Activated CD8-positive, alpha-beta T cell treated with anti-CD3 and anti-CD28 coated beads for 36 hours (primary cell): ENCODE measurements around the gene MXD3. TPM values are rescaled to one million over a fixed set of nuclear protein-coding genes. Genes with fewer than 3 reads are reported as not detected.
"Not testable (repeated sequence)": the region's sequence is repeated elsewhere in the genome, so short reads cannot be mapped to it uniquely, and the experiment has no call there.

Experiments
- ATAC-seq: fragments of 200-7000 bp; cut with Tn5 transposase; one replicate; pipeline ENCODE4 v1.10.0; 2021; ENCODE audit warnings: mild to moderate bottlenecking, moderate library complexity
- CTCF ChIA-PET: fragments of 350-600 bp; sonication (Branson Sonifier 250); formaldehyde crosslinking; loops from one replicate; lab custom pipeline; 2021; ENCODE audit warnings: antibody characterized with exemption; lab: Charles Lee
- POLR2A ChIA-PET: fragments of 350-600 bp; sonication (Branson Sonifier 250); formaldehyde crosslinking; loops from one replicate; lab custom pipeline; 2021; ENCODE audit warnings: antibody characterized with exemption; lab: Charles Lee
- DNase-seq: peaks from one replicate; pipeline ENCODE4 v3.0.0-alpha.2; 2020
- H3K27ac Mint-ChIP-seq: one replicate; pipeline ENCODE4 v1.8.0; 2021; ENCODE audit warnings: mild to moderate bottlenecking, mixed read lengths
- H3K27me3 Mint-ChIP-seq: one replicate; pipeline ENCODE4 v1.8.0; 2021; ENCODE audit warnings: mixed read lengths
- H3K36me3 Mint-ChIP-seq: one replicate; pipeline ENCODE4 v1.8.0; 2021; ENCODE audit warnings: low read depth, mixed read lengths
- H3K4me1 Mint-ChIP-seq: one replicate; pipeline ENCODE4 v1.8.0; 2021; ENCODE audit warnings: low read depth, mixed read lengths
- H3K4me3 Mint-ChIP-seq: one replicate; pipeline ENCODE4 v1.8.0; 2021; ENCODE audit warnings: mild to moderate bottlenecking, moderate library complexity, mixed read lengths
- H3K9me3 Mint-ChIP-seq: one replicate; pipeline ENCODE4 v1.8.0; 2021; ENCODE audit warnings: mixed read lengths
- CTCF ChIP-seq: fragments of 200-600 bp; IDR thresholded peaks from one replicate; pipeline ENCODE4 v1.8.0; 2022; ENCODE audit warnings: antibody characterized with exemption, mild to moderate bottlenecking
- intact Hi-C: fragments of 100-400 bp; cut with micrococcal nuclease; formaldehyde crosslinking; loops from one replicate; pipeline ENCODE4 v1.10.0; 2022
- total RNA-seq, 2 experiments: library from RNA; stranded (reverse); gene quantifications; one replicate each; pipeline ENCODE4 v1.2.3, GENCODE V29; 2021

The MXD3 gene, protein sequence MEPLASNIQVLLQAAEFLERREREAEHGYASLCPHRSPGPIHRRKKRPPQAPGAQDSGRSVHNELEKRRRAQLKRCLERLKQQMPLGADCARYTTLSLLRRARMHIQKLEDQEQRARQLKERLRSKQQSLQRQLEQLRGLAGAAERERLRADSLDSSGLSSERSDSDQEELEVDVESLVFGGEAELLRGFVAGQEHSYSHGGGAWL
- total RNA-seq = 10 to 100 TPM; 19.3 to 25.1 TPM

DNA sequence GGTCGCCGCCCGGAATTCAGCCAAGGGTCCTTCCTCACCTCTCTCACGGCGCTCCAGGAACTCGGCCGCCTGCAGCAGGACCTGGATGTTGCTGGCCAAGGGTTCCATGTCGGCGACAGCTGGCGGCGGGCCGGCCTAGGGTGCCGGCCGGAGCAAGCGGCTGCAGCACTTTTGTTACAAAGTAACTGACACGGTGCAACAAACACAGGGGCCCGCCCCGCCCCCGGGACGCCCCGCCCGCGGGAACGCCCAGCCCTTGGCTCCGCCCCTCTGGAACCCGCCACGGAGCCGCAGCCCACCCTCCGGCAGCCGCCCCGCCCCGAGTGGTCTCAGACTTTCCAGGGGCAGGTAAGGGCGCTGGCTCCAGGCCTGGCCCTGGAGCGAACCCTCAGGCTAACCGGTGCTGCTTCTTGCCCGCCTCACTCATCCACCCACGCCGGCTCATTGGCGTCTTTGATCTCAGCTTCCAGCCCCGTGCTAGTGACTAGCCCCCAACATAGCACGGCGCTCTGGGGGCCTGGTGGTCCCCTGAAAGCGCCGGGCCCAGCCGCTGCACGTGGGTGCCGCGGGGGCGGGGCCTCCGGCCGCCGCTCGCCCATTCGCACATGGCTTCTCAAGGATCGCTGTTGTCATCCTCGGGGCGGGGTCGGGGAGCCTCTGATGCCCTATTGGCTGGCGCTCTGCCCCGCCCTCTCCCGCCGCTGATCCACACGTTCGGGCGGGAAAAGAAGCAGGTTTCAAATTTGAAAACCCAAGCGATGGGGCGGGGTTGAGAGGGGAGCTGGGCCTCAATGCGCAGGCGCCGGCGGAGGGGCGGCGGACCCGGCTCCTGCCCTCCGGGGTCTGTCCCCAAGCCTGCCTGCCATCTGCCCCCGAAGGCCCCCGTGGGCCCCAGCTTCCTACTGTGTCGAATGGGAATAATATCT, at the start of gene MXD3:
TSS of gene MXD3 (minus strand) at position 176 of the 926 bp plus-strand sequence. CDS start at position 108, 68 bp downstream.
- no peak for TF ChIP-seq CTCF
- H3K4me3 Mint-ChIP-seq = peak within 1 kb of the TSS; percentile 89
- H3K36me3 Mint-ChIP-seq = peaks cover 8% of the 10 kb centered on the region
- ATAC-seq (peak; percentile 87), DNase-seq (peak; percentile 100)
- POLR2A ChIA-PET = interaction anchor here (0.5 to 2.2 kb wide), 16 partner anchors 8 to 289 kb away, joined by 3 to 15 read pairs (median 4); partner anchors contain the start of genes GRK6, LMAN2, PRELID1 and RAB24
- peaks cover 26% of the 10 kb centered on the region for H3K4me1 Mint-ChIP-seq
- H3K27me3 Mint-ChIP-seq = no peaks in the 10 kb centered on the region
- intact Hi-C loops = loop anchor here (5.0 to 10.0 kb wide), 2 partner anchors 83 to 185 kb away; partner anchors contain the start of gene PDLIM7
- CTCF ChIA-PET = interaction anchor here (0.7 to 6.2 kb wide), 19 partner anchors 8 to 198 kb away, joined by 3 to 58 read pairs (median 4); partner anchors contain the start of genes PDLIM7, PFN3, PRELID1 and RAB24
- H3K9me3 Mint-ChIP-seq = no peaks in the 10 kb centered on the region
- peak within 1 kb of the TSS; percentile 91 for H3K27ac Mint-ChIP-seq

DNA sequence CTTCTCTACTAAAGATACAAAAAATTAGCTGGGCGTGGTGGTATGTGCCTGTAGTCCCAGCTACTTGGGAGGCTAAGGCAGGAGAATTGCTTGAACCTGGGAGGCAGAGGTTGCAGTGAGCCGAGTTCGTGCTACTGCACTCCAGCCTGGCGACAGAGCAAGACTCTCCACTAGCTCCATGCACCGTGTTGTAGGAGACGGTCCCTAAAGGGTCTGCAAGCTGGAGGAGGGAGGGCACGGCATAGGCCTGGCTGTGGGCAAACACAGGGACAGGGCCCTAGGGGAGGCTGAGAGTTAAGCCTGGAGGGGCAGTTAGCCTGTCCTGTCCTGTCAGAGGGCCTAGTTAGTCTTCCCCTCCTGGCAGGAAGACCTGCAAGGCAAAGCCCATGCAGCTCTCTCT, 49.0 kb upstream of the MXD3 start:
- CTCF ChIA-PET = interaction anchor here (0.7 to 6.8 kb wide), 15 partner anchors 9 to 140 kb away, joined by 3 to 55 read pairs (median 5); partner anchors contain the start of gene LMAN2

GRCh38 chr5:177359860-177360259, 48.2 kb upstream of the MXD3 start:
- CTCF ChIA-PET = interaction anchor here (0.7 to 6.8 kb wide), 8 partner anchors 10 to 141 kb away, joined by 3 to 55 read pairs (median 5); no protein-coding TSS in a partner anchor
- DNase-seq (no peak), ATAC-seq (no peak)
- Mint-ChIP-seq H3K4me1 (peaks cover 88% of the 10 kb centered on the region), H3K36me3 (peaks cover 9% of the 10 kb centered on the region), H3K27me3 (no peaks in the 10 kb centered on the region), H3K27ac (peak overlapping the region; percentile 81), H3K9me3 (peaks cover 10% of the 10 kb centered on the region), H3K4me3 (peak overlapping the region; percentile 89)
- intact Hi-C loops = loop anchor here (5.0 kb wide), 1 partner anchor 43 kb away; no protein-coding TSS in a partner anchor
- TF ChIP-seq CTCF = no peak
- POLR2A ChIA-PET = interaction anchor here (0.9 to 3.6 kb wide), 3 partner anchors 9 to 225 kb away, joined by 3 to 19 read pairs (median 4); partner anchors contain the start of gene LMAN2

More for the DNA sequence above, 49.0 kb upstream of the MXD3 start:
- DNase-seq, ATAC-seq, H3K36me3 Mint-ChIP-seq, intact Hi-C loops, H3K4me3 Mint-ChIP-seq, H3K9me3 Mint-ChIP-seq, H3K27me3 Mint-ChIP-seq, H3K27ac Mint-ChIP-seq: not testable (repeated sequence)
- POLR2A ChIA-PET = interaction anchor here (0.6 to 3.6 kb wide), 10 partner anchors 9 to 226 kb away, joined by 3 to 19 read pairs (median 3); partner anchors contain the start of gene LMAN2
- peaks cover 85% of the 10 kb centered on the region for H3K4me1 Mint-ChIP-seq

- DNase-seq (no peak), ATAC-seq (no peak)
- intact Hi-C loops = loop anchor here (5.0 kb wide), 1 partner anchor 42 kb away; no protein-coding TSS in a partner anchor
- ChIA-PET POLR2A (interaction anchor here (1.3 to 3.6 kb wide), 2 partner anchors 9 to 11 kb away, joined by 4 to 19 read pairs; partner anchors contain the start of gene LMAN2), CTCF (interaction anchor here (1.4 to 6.8 kb wide), 6 partner anchors 11 to 50 kb away, joined by 4 to 55 read pairs (median 7); no protein-coding TSS in a partner anchor)
- Mint-ChIP-seq H3K27ac (peak overlapping the region; percentile 81), H3K4me1 (peaks cover 88% of the 10 kb centered on the region), H3K4me3 (peak overlapping the region; percentile 89), H3K36me3 (peaks cover 10% of the 10 kb centered on the region), H3K27me3 (no peaks in the 10 kb centered on the region), H3K9me3 (peaks cover 14% of the 10 kb centered on the region)
- no peak for TF ChIP-seq CTCF
These were observed 47.8 kb upstream of the MXD3 start for GRCh38 chr5:177359451-177359851.
